Large intestine (tissue), 3 donors: ENCODE measurements around the gene ARMH3. TPM values are rescaled to one million over a fixed set of nuclear protein-coding genes. Genes with fewer than 3 reads are reported as not detected.
"Not testable (repeated sequence)": the region's sequence is repeated elsewhere in the genome, so short reads cannot be mapped to it uniquely, and the experiment has no call there.

Source experiments
- DNase-seq, 2 donors: peaks; one replicate each; pipeline versions ENCODE4 v3.0.0 to v3.0.0-alpha.2; 2013
- H3K27ac ChIP-seq: one replicate; pipeline ENCODE4 v1.5.1; 2013; ENCODE audit warnings: low read length
- H3K27me3 ChIP-seq: 2 replicates; pipeline ENCODE4 v1.6.1; 2013; ENCODE audit warnings: low read length; ENCODE audit not compliant: control insufficient read depth, insufficient read depth
- H3K36me3 ChIP-seq: 2 replicates; pipeline ENCODE4 v1.6.1; 2013; ENCODE audit warnings: low read length; ENCODE audit not compliant: control insufficient read depth, insufficient read depth
- H3K4me1 ChIP-seq: one replicate; pipeline ENCODE4 v1.6.1; 2013; ENCODE audit warnings: low read length; ENCODE audit not compliant: control insufficient read depth, insufficient read depth
- H3K4me3 ChIP-seq: one replicate; pipeline ENCODE4 v1.5.1; 2013; ENCODE audit warnings: low read length
- H3K9me3 ChIP-seq: one replicate; pipeline ENCODE4 v1.6.1; 2013; ENCODE audit warnings: mild to moderate bottlenecking, low read depth, low read length, moderate library complexity; ENCODE audit not compliant: control insufficient read depth
- WGBS: methylation state at CpG from one replicate; pipeline ENCODE4 v1.1.5; 2013; ENCODE audit warnings: low lambda C conversion rate; ENCODE audit not compliant: insufficient coverage; 5-methylcytosine and 5-hydroxymethylcytosine counted together
- polyA plus RNA-seq: library from polyadenylated mRNA; unstranded; fragments of 120-200 nt; gene quantifications from one replicate; pipeline ENCODE4 v1.2.1, GENCODE V29; 2013

The ARMH3 gene
- polyA plus RNA-seq, 1 donor: 19.3 TPM

- Histone ChIP-seq H3K9me3 (no peaks in the 10 kb centered on the region), H3K27ac (no peak overlapping the region), H3K27me3 (no peaks in the 10 kb centered on the region), H3K4me1 (peaks cover 18% of the 10 kb centered on the region), H3K36me3 (peaks cover 24% of the 10 kb centered on the region), H3K4me3 (no peak overlapping the region)
- no peak for DNase-seq
Measured at GRCh38 chr10:102069071-102069470, 13.1 kb upstream of the ARMH3 start.

GRCh38 chr10:102068216-102068615 lies 12.2 kb upstream of the ARMH3 start:
- Histone ChIP-seq H3K27me3 (no peaks in the 10 kb centered on the region), H3K4me1 (peaks cover 18% of the 10 kb centered on the region), H3K27ac (no peak overlapping the region), H3K9me3 (no peaks in the 10 kb centered on the region), H3K36me3 (peaks cover 24% of the 10 kb centered on the region), H3K4me3 (no peak overlapping the region)
- no CpG with 5 or more reads among the region's 1 CpG for WGBS
- DNase-seq: no peak

- no peak overlapping the region for H3K4me3 ChIP-seq
Measured at GRCh38 chr10:102067091-102067916, 11.3 kb upstream of the ARMH3 start.

GRCh38 chr10:102066399-102067088 lies 10.6 kb upstream of the ARMH3 start:
- Histone ChIP-seq H3K9me3 (no peaks in the 10 kb centered on the region), H3K27ac (peak overlapping the region; percentile 51), H3K27me3 (no peaks in the 10 kb centered on the region), H3K4me3 (peak overlapping the region; percentile 67), H3K36me3 (peaks cover 24% of the 10 kb centered on the region), H3K4me1 (peaks cover 18% of the 10 kb centered on the region)
- WGBS: no CpG with 5 or more reads among the region's 16 CpGs
- no peak for DNase-seq

More at GRCh38 chr10:102067091-102067916, 11.3 kb upstream of the ARMH3 start:
- H3K9me3 ChIP-seq: no peaks in the 10 kb centered on the region
- peaks cover 24% of the 10 kb centered on the region for H3K36me3 ChIP-seq
- H3K4me1 ChIP-seq: peaks cover 18% of the 10 kb centered on the region
- H3K27me3 ChIP-seq: no peaks in the 10 kb centered on the region
- no peak for DNase-seq
- no CpG with 5 or more reads among the region's 18 CpGs for WGBS
- no peak overlapping the region for H3K27ac ChIP-seq

- Histone ChIP-seq H3K36me3 (peaks cover 24% of the 10 kb centered on the region), H3K9me3 (no peaks in the 10 kb centered on the region), H3K4me3 (peak overlapping the region; percentile 67), H3K27ac (peak overlapping the region; percentile 75), H3K4me1 (peaks cover 18% of the 10 kb centered on the region), H3K27me3 (no peaks in the 10 kb centered on the region)
- WGBS: no CpG with 5 or more reads among the region's 63 CpGs
- no peak for DNase-seq
Measured at GRCh38 chr10:102065561-102066398, 9.8 kb upstream of the ARMH3 start.

- WGBS: no CpG with 5 or more reads among the region's 61 CpGs
- Histone ChIP-seq H3K27ac (peak within 1 kb of the TSS; percentile 75), H3K27me3 (no peaks in the 10 kb centered on the region), H3K4me1 (peaks cover 18% of the 10 kb centered on the region), H3K9me3 (no peaks in the 10 kb centered on the region), H3K36me3 (peaks cover 22% of the 10 kb centered on the region), H3K4me3 (peak within 1 kb of the TSS; percentile 67)
- peak; percentile 92 to 97 for DNase-seq
Measured at GRCh38 chr10:102064868-102065560, 9.0 kb upstream of the ARMH3 start, which contains the start of gene HPS6. HPS6 (plus strand) TSS chr10:102065349; CDS start chr10:102065475, 126 bp downstream.

GRCh38 chr10:102064503-102064867 lies 8.5 kb upstream of the ARMH3 start:
- H3K36me3 ChIP-seq: peaks cover 21% of the 10 kb centered on the region
- peak overlapping the region; percentile 69 for H3K27ac ChIP-seq
- no peak for DNase-seq
- no CpG with 5 or more reads among the region's 2 CpGs for WGBS
- peak overlapping the region; percentile 67 for H3K4me3 ChIP-seq
- H3K9me3 ChIP-seq: no peaks in the 10 kb centered on the region
- H3K4me1 ChIP-seq: peaks cover 18% of the 10 kb centered on the region
- no peaks in the 10 kb centered on the region for H3K27me3 ChIP-seq

GRCh38 chr10:102059987-102060386 lies 4.0 kb upstream of the ARMH3 start:
- Histone ChIP-seq H3K27me3 (no peaks in the 10 kb centered on the region), H3K9me3 (no peaks in the 10 kb centered on the region), H3K4me3 (no peak overlapping the region), H3K27ac (no peak overlapping the region), H3K36me3 (no peaks in the 10 kb centered on the region), H3K4me1 (no peaks in the 10 kb centered on the region)
- no peak for DNase-seq

- not testable (repeated sequence) for H3K36me3 ChIP-seq, DNase-seq, H3K27me3 ChIP-seq, H3K4me1 ChIP-seq, H3K9me3 ChIP-seq
- 83% methylated on average over 2 of the region's 34 CpGs for WGBS
- Histone ChIP-seq H3K27ac (peak overlapping the region; percentile 86), H3K4me3 (peak overlapping the region; percentile 99)
Measured at GRCh38 chr10:102054881-102055646, 909 bp downstream of the ARMH3 start.
